GM19395 (cell line): ENCODE data around the gene CDK5.
A peak's percentile ranks its signal among the peaks of the same experiment; 100 is the strongest.
"Not testable (repeated sequence)": the region's sequence is repeated elsewhere in the genome, so short reads cannot be mapped to it uniquely, and the experiment has no call there.

Experiments used
- ATAC-seq: cut with Tn5 transposase; IDR thresholded peaks from one replicate; pipeline ENCODE4 v1.9.1; 2021; ENCODE audit warnings: mild to moderate bottlenecking, moderate library complexity; ENCODE audit not compliant: unreplicated experiment

The CDK5 gene

DNA sequence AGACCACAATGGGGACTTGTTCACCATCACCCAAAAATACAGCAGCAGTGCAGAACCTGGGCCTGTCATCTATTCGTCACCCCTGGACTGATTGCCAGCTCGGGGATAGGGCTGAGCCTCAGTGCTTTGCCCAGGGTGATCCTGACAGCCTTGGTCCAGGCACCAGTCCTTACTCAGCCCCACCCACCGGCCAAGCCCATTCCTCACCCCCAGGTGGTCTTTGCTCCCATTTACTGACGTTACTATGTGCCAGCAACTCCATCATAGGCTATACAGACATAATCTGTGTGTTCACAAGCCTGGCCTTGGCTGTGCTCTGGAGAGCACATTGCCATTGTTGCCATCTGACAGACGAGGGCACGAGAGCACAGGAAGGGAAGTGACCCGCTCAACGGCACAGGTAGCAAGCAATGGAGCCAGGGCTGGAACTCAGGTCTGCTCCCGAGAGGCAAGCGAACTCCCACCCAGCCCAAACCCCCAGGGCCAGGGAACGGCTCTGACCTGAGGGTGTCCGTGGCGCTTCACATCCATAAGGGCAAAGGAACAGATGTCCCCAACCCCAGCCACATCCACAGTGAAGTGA is 40.2 kb downstream of the CDK5 start:
- ATAC-seq = no peak

DNA sequence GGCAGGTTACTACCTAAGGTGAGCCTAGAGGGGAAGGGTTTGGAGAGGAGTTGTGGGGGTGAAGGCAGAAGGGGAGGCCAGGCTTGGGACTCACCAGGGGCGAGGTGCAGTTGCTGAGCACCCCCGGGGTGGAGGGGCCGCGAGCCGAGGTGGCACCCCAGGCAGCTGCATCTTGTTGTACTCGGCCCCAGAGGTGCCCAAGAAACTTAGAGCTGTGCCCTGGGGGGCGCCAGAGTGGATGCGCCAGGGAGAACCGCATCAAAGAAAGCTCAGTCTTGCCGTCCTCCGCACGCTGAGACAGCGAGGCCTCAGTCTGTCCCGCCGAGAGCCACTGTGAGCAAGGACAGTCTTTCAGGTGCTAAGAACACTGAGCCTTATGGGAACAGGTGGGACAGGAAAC is 40.8 kb downstream of the CDK5 start:
- ATAC-seq = no peak

DNA sequence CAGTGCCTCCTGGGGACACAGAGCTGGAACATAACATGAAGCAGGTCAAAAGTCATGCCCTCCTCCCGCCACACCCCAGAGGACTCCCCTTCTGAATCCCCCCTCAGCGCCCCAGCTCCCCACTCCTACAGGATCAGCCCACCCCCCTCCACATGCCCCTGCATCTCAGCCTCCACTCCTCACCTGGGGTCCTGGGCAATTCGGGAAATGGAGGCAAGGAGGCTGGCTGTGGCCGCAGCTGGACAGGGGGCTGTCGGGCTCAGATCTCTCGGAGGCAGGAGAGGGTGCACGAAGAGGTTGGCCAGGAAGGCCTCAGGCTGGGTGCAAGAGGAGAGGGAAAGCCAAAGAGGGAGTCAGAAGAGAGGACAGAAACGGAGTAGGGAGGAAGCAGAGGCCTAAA is 41.2 kb downstream of the CDK5 start:
- ATAC-seq = no peak

DNA sequence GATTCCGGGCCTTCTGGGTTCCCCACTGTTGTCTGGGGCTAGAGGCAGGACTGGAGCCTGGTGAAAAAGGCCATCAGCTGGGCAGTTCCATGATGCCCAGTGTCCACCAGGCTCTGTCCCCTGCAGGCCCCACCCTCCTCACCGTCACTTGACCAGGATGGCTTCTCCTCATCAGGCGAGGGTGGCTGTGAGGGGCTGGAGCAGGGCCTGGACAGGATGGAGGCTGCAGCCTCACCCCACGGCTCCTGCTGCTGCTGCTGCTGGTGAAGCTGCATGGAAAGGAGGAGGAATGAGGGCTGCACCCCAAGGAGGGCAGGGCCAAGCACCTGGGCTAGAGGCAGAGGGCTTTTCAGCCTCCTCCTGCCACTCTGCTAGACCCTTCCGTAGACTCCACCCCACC is 41.7 kb downstream of the CDK5 start:
- ATAC-seq = no peak

DNA sequence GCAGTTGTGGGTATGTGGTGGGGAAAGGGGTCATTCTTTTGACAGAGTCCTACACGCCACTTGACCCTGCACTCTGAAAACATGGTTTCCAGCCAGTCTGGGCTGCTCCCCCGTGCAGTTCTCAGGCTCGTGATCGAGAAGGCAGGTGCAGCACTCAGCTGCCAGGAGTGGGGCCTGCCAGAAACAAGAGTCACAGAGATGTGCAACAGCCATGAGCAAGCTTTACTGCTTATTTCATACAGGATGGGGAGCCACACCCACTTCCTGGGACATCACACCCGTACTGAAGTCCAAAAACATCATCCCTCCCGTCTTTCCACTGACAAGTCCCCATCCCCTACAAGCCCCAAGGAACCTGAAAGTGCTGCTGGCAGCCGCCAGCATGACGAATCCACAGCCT is 42.7 kb downstream of the CDK5 start:
- no peak for ATAC-seq

DNA sequence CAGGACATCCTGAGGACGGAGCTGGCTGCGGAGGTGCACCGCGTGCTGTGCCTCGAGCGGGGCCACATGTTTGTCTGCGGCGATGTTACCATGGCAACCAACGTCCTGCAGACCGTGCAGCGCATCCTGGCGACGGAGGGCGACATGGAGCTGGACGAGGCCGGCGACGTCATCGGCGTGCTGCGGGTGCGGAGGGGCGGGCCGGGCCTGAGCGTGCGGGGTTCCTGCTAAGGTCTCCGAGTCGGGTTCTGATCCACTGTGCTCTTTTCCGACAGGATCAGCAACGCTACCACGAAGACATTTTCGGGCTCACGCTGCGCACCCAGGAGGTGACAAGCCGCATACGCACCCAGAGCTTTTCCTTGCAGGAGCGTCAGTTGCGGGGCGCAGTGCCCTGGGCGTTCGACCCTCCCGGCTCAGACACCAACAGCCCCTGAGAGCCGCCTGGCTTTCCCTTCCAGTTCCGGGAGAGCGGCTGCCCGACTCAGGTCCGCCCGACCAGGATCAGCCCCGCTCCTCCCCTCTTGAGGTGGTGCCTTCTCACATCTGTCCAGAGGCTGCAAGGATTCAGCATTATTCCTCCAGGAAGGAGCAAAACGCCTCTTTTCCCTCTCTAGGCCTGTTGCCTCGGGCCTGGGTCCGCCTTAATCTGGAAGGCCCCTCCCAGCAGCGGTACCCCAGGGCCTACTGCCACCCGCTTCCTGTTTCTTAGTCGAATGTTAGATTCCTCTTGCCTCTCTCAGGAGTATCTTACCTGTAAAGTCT is 43.8 kb downstream of the CDK5 start:
- no peak for ATAC-seq

DNA sequence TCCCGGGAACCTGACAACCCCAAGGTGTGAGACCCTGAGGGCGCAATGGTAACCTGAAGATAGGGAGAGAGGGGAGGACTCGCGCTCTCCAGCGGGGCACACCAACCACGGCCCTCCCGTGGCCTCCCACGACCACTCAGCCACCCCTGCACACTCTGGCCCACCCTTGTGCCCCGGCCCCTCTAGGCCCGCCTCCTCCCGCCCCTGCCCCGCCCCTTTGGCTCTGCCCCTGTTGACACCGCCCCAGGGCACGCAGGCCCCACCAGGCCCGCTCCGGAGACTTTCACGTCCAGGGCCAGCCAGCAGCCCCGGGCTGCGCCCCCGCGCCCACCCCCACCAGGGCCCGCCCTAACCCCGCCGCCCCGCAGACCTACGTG is 44.4 kb downstream of the CDK5 start:
- ATAC-seq = no peak

DNA sequence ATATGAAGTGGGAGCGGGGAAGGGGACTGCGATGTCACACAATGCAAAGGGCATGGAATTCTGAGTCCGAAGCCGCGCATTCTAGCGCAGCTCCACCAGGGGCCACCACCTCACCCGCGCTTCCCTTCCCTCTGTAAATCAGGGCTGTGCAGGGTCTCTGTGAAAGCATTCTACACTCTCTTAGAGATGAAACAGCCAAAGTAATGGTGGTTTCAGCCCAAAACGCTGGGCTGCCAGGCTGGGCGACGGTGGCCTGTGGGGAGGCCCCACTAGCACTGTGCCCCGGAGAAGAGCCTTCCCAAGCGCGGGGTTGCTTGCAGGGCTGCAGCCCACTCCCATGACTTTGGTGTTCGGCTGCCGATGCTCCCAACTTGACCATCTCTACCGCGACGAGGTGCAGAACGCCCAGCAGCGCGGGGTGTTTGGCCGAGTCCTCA is 44.8 kb downstream of the CDK5 start:
- no peak for ATAC-seq

DNA sequence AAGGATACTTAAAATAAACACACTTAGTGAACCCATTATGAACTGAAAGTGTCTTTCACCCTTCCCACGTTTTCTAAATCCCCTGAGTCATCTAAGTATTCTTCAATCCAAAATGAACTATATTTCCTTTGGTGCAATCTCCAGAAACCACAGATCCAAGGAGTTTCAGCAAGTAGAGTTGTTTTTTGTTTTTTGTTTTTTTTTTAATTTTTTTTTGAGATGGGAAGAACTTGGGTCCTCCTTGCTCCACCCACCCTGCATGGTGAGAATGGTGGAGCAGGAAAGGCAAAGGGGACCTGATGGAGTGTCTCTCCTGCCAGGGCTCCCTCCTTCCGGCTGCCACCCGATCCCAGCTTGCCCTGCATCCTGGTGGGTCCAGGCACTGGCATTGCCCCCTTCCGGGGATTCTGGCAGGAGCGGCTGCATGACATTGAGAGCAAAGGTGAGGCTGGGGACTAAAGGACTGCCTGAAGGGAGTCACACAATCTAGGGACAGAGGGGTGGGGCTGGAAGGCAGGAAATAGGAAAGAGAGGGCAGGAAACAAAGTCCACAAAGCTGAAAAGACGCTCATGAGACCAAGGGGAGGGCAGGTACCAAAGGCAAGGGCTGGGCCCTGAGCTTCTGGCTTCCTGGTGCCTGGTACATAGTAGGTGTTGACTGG is 45.5 kb downstream of the CDK5 start:
- no peak for ATAC-seq

DNA sequence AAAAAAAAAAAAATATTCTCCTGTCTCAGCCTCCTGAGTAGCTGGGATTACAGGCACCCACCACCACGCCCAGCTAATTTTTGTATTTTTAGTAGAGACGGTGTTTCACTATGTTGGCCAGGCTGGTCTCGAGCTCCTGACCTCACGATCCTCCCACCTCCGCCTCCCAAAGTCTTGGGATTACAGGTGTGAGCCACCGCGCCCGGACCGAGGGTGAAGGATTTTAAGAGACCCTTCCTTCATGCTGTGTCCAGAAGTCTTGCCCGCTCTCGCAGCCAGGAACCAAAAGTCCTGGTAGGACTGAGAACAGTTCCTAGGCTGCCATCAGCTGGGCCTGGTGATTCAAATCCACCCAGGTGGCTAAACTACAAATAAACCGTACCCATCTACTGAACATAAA is 46.1 kb downstream of the CDK5 start:
- ATAC-seq = not testable (repeated sequence)

DNA sequence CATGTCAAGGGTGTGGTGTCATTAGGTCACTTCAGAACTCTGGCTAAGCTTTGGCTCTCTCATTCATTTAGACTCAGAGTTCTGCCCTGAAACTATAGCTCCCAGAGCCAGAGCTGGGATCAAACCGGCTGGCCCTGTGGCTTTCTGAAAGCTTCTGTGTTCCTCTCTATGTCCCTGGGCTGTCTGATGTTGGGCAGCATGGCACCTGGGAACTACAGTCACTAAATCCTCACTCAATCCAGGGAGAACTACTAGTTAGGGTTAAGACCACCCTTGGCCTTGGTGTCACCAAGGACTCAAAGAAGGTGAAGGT is 46.6 kb downstream of the CDK5 start:
- no peak for ATAC-seq

DNA sequence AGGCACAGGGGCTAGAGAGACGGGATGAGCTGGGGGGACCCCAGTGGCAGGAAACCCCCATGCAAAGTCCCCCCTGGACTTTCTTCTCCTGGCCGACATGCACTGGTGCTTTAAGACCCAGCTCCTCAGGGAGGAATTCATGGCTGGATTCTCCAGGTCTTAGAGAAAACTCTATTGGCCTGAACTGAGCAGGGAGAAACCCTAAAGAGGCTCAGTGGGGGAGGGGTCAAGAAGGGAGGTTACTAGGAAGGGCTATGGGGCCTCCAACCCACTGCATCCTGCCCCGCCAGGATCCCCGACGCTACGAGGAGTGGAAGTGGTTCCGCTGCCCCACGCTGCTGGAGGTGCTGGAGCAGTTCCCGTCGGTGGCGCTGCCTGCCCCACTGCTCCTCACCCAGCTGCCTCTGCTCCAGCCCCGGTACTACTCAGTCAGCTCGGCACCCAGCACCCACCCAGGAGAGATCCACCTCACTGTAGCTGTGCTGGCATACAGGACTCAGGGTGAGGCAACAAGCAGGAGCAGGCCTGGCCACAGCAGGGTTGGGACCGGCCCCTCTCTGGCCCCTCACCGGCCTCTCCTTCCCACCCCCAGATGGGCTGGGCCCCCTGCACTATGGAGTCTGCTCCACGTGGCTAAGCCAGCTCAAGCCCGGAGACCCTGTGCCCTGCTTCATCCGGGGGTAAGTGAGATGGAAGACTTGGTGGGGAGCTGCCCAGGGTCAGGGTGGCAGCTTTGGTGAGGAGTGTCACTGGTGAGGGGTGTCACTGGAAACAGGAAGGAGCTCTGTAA is 47.2 kb downstream of the CDK5 start:
- ATAC-seq = no peak

DNA sequence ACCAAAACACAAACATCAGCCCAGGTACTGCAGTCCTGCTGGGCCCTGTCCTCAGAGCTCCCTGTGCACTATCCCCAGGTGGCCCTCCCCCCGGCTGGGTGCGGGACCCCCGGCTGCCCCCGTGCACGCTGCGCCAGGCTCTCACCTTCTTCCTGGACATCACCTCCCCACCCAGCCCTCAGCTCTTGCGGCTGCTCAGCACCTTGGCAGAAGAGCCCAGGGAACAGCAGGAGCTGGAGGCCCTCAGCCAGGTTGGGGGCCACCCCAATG is 47.7 kb downstream of the CDK5 start:
- no peak for ATAC-seq

DNA sequence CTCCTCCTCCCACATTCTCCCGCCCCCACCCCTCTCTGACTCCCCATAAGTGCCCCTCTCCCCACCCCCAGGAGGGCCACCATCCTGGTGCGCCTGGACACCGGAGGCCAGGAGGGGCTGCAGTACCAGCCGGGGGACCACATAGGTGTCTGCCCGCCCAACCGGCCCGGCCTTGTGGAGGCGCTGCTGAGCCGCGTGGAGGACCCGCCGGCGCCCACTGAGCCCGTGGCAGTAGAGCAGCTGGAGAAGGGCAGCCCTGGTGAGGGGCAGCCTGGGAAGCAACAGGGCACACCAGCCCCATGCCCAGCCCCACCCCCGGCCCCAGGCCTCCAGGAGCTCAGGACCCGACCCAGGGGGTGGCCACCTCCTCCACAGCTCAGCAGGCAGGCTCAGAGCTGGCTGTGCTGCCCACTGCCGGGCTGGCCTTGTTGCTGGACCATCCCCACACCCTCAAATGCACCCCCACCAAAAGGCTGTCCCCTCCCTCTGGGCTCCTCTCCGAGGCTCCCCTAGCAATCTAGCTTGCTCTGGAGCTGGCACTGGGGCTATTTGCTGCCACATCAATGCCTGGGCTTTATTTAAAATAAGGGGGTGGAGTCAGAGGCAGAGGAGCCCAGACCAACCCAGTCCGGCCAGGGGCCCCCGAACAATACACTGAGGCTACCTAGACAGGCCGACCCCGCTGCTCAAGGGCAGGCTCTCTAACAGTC is 48.2 kb downstream of the CDK5 start:
- ATAC-seq = no peak

DNA sequence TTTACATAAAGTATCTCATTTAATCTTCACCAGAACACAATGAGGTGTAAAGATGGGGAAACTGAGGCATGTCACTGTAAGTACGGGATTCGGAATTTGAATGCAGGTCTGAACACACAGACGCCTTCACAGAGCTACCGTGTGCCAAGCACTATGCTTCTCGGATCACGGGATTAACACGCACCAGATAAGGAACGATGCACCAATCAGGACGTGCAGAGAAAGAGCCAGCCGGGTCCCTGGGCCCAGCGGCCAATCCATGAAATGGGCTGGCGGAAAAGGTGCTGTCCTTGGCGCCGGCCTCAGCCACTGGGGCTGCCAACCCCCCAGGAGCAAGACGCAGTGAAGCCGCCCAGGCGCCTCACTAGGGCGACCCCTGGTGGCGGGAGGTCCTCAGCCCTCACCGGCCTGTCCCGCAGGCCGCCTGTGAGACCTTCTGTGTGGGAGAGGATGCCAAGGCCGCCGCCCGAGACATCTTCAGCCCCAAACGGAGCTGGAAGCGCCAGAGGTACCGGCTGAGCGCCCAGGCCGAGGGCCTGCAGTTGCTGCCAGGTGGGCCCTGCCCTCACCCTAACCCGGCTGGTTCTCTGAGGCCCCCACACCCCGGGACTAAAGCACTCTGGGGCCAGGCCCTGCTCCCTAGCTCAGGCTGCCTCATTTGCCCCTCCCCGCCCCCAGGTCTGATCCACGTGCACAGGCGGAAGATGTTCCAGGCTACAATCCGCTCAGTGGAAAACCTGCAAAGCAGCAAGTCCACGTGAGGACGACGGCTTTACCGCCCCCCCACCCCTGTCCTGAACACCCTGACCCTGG is 49.0 kb downstream of the CDK5 start:
- ATAC-seq = peak; percentile 84

DNA sequence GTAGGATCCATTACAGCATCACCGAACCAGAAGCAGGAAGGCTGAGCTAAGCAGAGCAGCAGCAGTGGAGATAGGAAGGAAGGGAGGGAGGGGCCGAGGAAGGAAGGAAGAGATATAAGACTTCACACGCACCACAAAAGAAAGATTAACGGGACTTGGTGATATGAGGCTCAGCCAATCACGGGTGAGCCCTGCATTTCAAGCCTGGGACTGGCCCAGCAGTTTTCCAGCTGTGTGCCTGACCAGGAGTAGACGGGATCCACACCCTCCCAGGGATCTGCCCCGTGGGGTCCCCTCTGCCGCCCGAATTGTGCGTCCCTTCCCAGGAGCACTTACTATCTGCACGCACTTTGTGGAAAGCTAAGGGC is 49.6 kb downstream of the CDK5 start:
- peak; percentile 16 for ATAC-seq

DNA sequence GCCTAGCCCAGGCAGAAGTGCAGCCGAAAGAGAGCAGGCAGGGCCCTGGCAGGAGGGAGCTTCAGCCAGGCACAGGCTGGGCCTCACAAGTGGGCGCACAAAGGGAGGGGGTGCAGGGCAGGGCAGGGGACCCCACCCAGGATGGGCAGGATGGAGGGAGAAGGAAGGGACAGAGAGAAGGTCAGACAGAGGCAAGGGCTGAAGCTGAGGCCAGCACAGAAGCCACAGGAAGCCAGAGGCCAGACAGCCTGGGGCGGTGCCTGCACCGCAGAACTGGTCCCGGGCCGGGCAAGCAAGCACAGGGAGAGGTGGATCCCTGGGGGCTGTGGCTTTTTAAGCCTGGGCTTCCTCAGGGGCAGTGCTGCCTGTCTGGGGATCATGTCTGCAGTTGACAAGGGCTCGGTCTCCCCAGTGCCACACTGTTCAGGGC is 50.2 kb downstream of the CDK5 start:
- ATAC-seq = no peak

DNA sequence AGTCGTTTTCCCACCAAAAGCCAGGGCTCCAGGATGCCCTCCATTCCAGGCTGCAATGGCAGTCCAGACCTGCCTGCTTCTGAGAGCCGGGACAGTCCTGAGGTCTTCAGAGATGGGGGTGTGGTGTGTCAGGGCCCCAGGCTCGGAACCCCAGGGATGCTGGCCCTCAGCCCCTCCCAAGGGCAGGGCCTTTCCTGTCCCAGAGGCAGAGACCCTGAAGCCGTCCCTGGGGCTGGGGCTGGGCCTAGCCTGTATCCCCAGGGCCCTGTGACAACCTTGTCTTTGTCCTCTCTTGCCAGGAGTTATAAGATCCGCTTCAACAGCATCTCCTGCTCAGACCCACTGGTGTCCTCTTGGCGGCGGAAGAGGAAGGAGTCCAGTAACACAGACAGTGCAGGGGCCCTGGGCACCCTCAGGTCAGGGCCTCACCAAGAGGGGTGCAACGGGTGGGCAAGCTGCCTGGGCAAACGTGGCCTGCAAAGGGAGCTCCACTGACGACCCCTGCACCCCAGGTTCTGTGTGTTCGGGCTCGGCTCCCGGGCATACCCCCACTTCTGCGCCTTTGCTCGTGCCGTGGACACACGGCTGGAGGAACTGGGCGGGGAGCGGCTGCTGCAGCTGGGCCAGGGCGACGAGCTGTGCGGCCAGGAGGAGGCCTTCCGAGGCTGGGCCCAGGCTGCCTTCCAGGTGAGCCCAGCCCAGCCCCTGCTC is 51.0 kb downstream of the CDK5 start:
- ATAC-seq = no peak

DNA sequence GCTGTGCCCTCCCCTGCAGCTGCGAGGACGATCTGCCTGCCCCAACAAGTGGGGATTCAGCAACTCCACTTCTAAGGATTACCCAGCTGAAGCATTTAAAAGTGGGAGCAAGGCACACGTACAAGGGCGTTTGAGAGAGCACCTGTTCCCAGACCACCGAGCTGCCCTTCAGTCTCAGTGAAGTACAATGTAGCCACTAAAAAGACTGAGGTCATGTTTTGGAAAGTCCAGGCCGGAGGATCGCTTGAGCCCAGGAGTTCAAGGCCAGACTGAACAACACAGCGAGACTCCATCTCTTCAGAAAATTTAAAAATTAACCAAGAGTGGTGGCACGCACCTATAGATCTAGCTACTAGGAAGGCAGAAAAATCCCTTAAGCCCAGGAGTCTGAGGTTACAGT is 52.1 kb downstream of the CDK5 start:
- ATAC-seq = no peak
